GM23248 (cell line): ENCODE measurements around the gene SLC36A4. TPM values are rescaled to one million over a fixed set of nuclear protein-coding genes. Genes with fewer than 3 reads are reported as not detected.

Source experiments
- DNase-seq: peaks from one replicate; pipeline ENCODE4 v3.0.0-alpha.2; 2015
- H2AFZ ChIP-seq: fragments of 200-600 bp; sonication (generic); 2 replicates; pipeline ENCODE4 v1.6.1; 2016; ENCODE audit warnings: antibody characterized with exemption
- H3F3A ChIP-seq: fragments of 200-600 bp; sonication (generic); 2 replicates; pipeline ENCODE4 v1.6.1; 2016; ENCODE audit warnings: mild to moderate bottlenecking, antibody characterized with exemption, mixed run types; ENCODE audit not compliant: insufficient read depth
- H3K27ac ChIP-seq: fragments of 200-600 bp; sonication (generic); 2 replicates; pipeline ENCODE4 v1.5.1; 2016; ENCODE audit warnings: mild to moderate bottlenecking
- H3K27me3 ChIP-seq: fragments of 200-600 bp; sonication (generic); replicated peaks from 2 replicates; pipeline ENCODE4 v1.6.1; 2016; ENCODE audit warnings: mild to moderate bottlenecking; ENCODE audit not compliant: insufficient read depth
- H3K36me3 ChIP-seq: fragments of 200-600 bp; sonication (generic); 2 replicates; pipeline ENCODE4 v1.6.1; 2016; ENCODE audit warnings: low read depth, mild to moderate bottlenecking
- H3K4me1 ChIP-seq: fragments of 200-600 bp; sonication (generic); 2 replicates; pipeline ENCODE4 v1.6.1; 2016; ENCODE audit warnings: mild to moderate bottlenecking; ENCODE audit not compliant: insufficient read depth
- H3K4me2 ChIP-seq: fragments of 200-600 bp; sonication (generic); one replicate; pipeline ENCODE4 v1.6.1; 2016; ENCODE audit warnings: mild to moderate bottlenecking; ENCODE audit not compliant: unreplicated experiment
- H3K4me3 ChIP-seq: fragments of 200-600 bp; sonication (generic); 2 replicates; pipeline ENCODE4 v1.5.1; 2016; ENCODE audit warnings: mild to moderate bottlenecking
- H3K79me2 ChIP-seq: fragments of 200-600 bp; sonication (generic); 2 replicates; pipeline ENCODE4 v1.6.1; 2016; ENCODE audit warnings: mild to moderate bottlenecking; ENCODE audit not compliant: insufficient read depth
- H3K9ac ChIP-seq: fragments of 200-600 bp; sonication (generic); 2 replicates; pipeline ENCODE4 v1.6.1; 2016; ENCODE audit warnings: mild to moderate bottlenecking
- H3K9me2 ChIP-seq: fragments of 200-600 bp; sonication (generic); 2 replicates; pipeline ENCODE4 v1.6.1; 2016; ENCODE audit warnings: mixed run types, mild to moderate bottlenecking, moderate library complexity; ENCODE audit not compliant: insufficient read depth
- H3K9me3 ChIP-seq: fragments of 200-600 bp; sonication (generic); one replicate; pipeline ENCODE4 v1.6.1; 2017; ENCODE audit warnings: low read depth
- H4K20me1 ChIP-seq: fragments of 200-600 bp; sonication (generic); 2 replicates; pipeline ENCODE4 v1.6.0; 2016; ENCODE audit not compliant: insufficient read depth
- EZH2 ChIP-seq: fragments of 200-600 bp; sonication (generic); IDR thresholded peaks from 2 replicates; pipeline ENCODE4 v1.6.1; 2018; ENCODE audit warnings: antibody characterized with exemption, mild to moderate bottlenecking; ENCODE audit not compliant: insufficient read depth, poor library complexity, severe bottlenecking
- EZH2phosphoT487 ChIP-seq: fragments of 200-600 bp; sonication (generic); IDR thresholded peaks from 2 replicates; pipeline ENCODE4 v1.6.1; 2018; ENCODE audit warnings: antibody characterized with exemption, moderate library complexity, mild to moderate bottlenecking, low read depth; ENCODE audit not compliant: insufficient read depth
- WGBS, 2 experiments: methylation state at CpG; one replicate each; pipeline ENCODE4 v1.1.6; 2015 to 2017; ENCODE audit warnings: low lambda C conversion rate in 2 of 2, low coverage in 1 of 2; ENCODE audit errors: missing lambda C conversion rate in 2 of 2; 5-methylcytosine and 5-hydroxymethylcytosine counted together
- in situ Hi-C: fragments of 300-500 bp; cut with MboI; formaldehyde crosslinking; loops from 2 replicates; pipeline ENCODE4 v1.15.0; 2020
- polyA plus RNA-seq: library from polyadenylated mRNA; unstranded; fragments of >200 nt; fragmentation: Nextera tagmentation; extraction: Ambion mirVana; gene quantifications from 2 replicates; pipeline ENCODE4 v1.2.1, GENCODE V29; 2016
- total RNA-seq: library from RNA; depleted of rRNA; stranded (reverse); fragments of >200 nt; shearing (Covaris generic); gene quantifications from 2 replicates; pipeline ENCODE4 v1.2.3, GENCODE V29; 2014

Gene SLC36A4
- total and polyA plus RNA-seq, 2 experiments from 2014 or later: 4.4 to 18.1 TPM

- in situ Hi-C loops: no loop called here
- H3K27me3 ChIP-seq: no peaks in the 10 kb centered on the region
- peak; percentile 55 for DNase-seq
- no peaks in the 10 kb centered on the region for H4K20me1 ChIP-seq
- no peaks in the 10 kb centered on the region for H3K79me2 ChIP-seq
- no peak overlapping the region for H3K4me3 ChIP-seq
- H3K9me2 ChIP-seq: no peaks in the 10 kb centered on the region
- H2AFZ ChIP-seq: no peak overlapping the region
- no peaks in the 10 kb centered on the region for H3K9me3 ChIP-seq
- H3K4me1 ChIP-seq: no peaks in the 10 kb centered on the region
- H3F3A ChIP-seq: no peaks in the 10 kb centered on the region
- peaks cover 6% of the 10 kb centered on the region for H3K36me3 ChIP-seq
- no peak overlapping the region for H3K27ac ChIP-seq
- no peak overlapping the region for H3K9ac ChIP-seq
- TF ChIP-seq EZH2: no peak
- TF ChIP-seq EZH2phosphoT487: no peak
- 68% methylated on average over 2 of the region's 2 CpGs for WGBS, 2 experiments
- H3K4me2 ChIP-seq: no peak overlapping the region
Measured at GRCh38 chr11:93169950-93170561, 27.7 kb downstream of the SLC36A4 start.

GRCh38 chr11:93169143-93169542 lies 28.6 kb downstream of the SLC36A4 start:
- Histone ChIP-seq H3K27ac (no peak overlapping the region), H3K36me3 (peaks cover 7% of the 10 kb centered on the region), H3F3A (no peaks in the 10 kb centered on the region), H3K4me1 (no peaks in the 10 kb centered on the region), H3K9ac (no peak overlapping the region), H3K9me3 (no peaks in the 10 kb centered on the region), H3K9me2 (no peaks in the 10 kb centered on the region), H4K20me1 (no peaks in the 10 kb centered on the region), H2AFZ (no peak overlapping the region), H3K4me2 (no peak overlapping the region), H3K4me3 (no peak overlapping the region), H3K79me2 (no peaks in the 10 kb centered on the region), H3K27me3 (no peaks in the 10 kb centered on the region)
- 95 to 100% methylated on average over 2 of the region's 2 CpGs for WGBS, 2 experiments
- DNase-seq: no peak
- in situ Hi-C loops: no loop called here
- TF ChIP-seq EZH2phosphoT487 (no peak), EZH2 (no peak)

GRCh38 chr11:93166862-93167261 lies 30.9 kb downstream of the SLC36A4 start:
- Histone ChIP-seq H3K9ac (no peak overlapping the region), H3K27ac (no peak overlapping the region), H4K20me1 (no peaks in the 10 kb centered on the region), H3K4me2 (no peak overlapping the region), H3K4me1 (no peaks in the 10 kb centered on the region), H2AFZ (no peak overlapping the region), H3K36me3 (peaks cover 10% of the 10 kb centered on the region), H3K79me2 (no peaks in the 10 kb centered on the region), H3K27me3 (no peaks in the 10 kb centered on the region), H3K9me3 (no peaks in the 10 kb centered on the region), H3F3A (no peaks in the 10 kb centered on the region), H3K4me3 (no peak overlapping the region), H3K9me2 (no peaks in the 10 kb centered on the region)
- TF ChIP-seq EZH2: no peak
- no peak for TF ChIP-seq EZH2phosphoT487
- DNase-seq: no peak
- in situ Hi-C loops: no loop called here
- 62 to 70% methylated on average over 2 of the region's 2 CpGs for WGBS, 2 experiments

GRCh38 chr11:93166194-93166593 lies 31.6 kb downstream of the SLC36A4 start:
- no peaks in the 10 kb centered on the region for H3F3A ChIP-seq
- H3K4me1 ChIP-seq: no peaks in the 10 kb centered on the region
- DNase-seq: no peak
- H3K27ac ChIP-seq: no peak overlapping the region
- in situ Hi-C loops: no loop called here
- no peak overlapping the region for H3K4me3 ChIP-seq
- H3K27me3 ChIP-seq: no peaks in the 10 kb centered on the region
- no peaks in the 10 kb centered on the region for H3K9me2 ChIP-seq
- no peak overlapping the region for H2AFZ ChIP-seq
- H4K20me1 ChIP-seq: no peaks in the 10 kb centered on the region
- no peak overlapping the region for H3K4me2 ChIP-seq
- H3K9ac ChIP-seq: no peak overlapping the region
- TF ChIP-seq EZH2phosphoT487: no peak
- TF ChIP-seq EZH2: no peak
- H3K79me2 ChIP-seq: no peaks in the 10 kb centered on the region
- peaks cover 10% of the 10 kb centered on the region for H3K36me3 ChIP-seq
- H3K9me3 ChIP-seq: no peaks in the 10 kb centered on the region

GRCh38 chr11:93160808-93161207 lies 37.0 kb downstream of the SLC36A4 start:
- no peaks in the 10 kb centered on the region for H3F3A ChIP-seq
- H3K4me1 ChIP-seq: no peaks in the 10 kb centered on the region
- peak; percentile 1 for DNase-seq
- H2AFZ ChIP-seq: no peak overlapping the region
- in situ Hi-C loops: no loop called here
- no peak overlapping the region for H3K27ac ChIP-seq
- TF ChIP-seq EZH2 (no peak), EZH2phosphoT487 (no peak)
- H3K4me3 ChIP-seq: no peak overlapping the region
- no peak overlapping the region for H3K9ac ChIP-seq
- no peaks in the 10 kb centered on the region for H3K79me2 ChIP-seq
- H3K36me3 ChIP-seq: peaks cover 10% of the 10 kb centered on the region; the same call in 1 of the 2 replicates
- WGBS, 2 experiments: 94 to 100% methylated on average over 1 of the region's 1 CpG
- H3K9me2 ChIP-seq: no peaks in the 10 kb centered on the region
- H4K20me1 ChIP-seq: no peaks in the 10 kb centered on the region
- no peak overlapping the region for H3K4me2 ChIP-seq
- H3K9me3 ChIP-seq: no peaks in the 10 kb centered on the region
- H3K27me3 ChIP-seq: no peaks in the 10 kb centered on the region
